B cell (primary cell): ENCODE results near the gene JPT2. TPM values are rescaled to one million over a fixed set of nuclear protein-coding genes. Genes with fewer than 3 reads are reported as not detected.

Source experiments
- ATAC-seq: fragments of 200-7000 bp; cut with Tn5 transposase; one replicate; pipeline ENCODE4 v1.10.0; 2021; ENCODE audit warnings: low read depth, mild to moderate bottlenecking, moderate number of reproducible peaks, moderate library complexity
- CTCF ChIA-PET: fragments of 350-600 bp; sonication (Branson Sonifier 250); formaldehyde crosslinking; loops from one replicate; lab custom pipeline; 2021; ENCODE audit warnings: antibody characterized with exemption, inconsistent platforms; lab: Charles Lee
- POLR2A ChIA-PET: fragments of 350-600 bp; sonication (Branson Sonifier 250); formaldehyde crosslinking; loops from one replicate; lab custom pipeline; 2021; ENCODE audit warnings: antibody characterized with exemption; lab: Charles Lee
- DNase-seq: peaks from one replicate; pipeline ENCODE4 v3.0.0; 2013
- H2AFZ ChIP-seq: 2 replicates; pipeline ENCODE4 v1.6.1; 2012; ENCODE audit warnings: mild to moderate bottlenecking, low read depth, low read length; ENCODE audit not compliant: insufficient read depth, poor library complexity, severe bottlenecking
- H3K27ac ChIP-seq, 2 donors: 1 replicate in 1 of 2; 2 replicates in 1 of 2; pipeline ENCODE4 v1.5.1; 2012 to 2013; ENCODE audit warnings: low read length in 2 of 2, mild to moderate bottlenecking in 2 of 2, moderate library complexity in 1 of 2
- H3K27me3 ChIP-seq, 4 experiments: fragments of 200-600 bp in 1 of 4; sonication (generic) in 1 of 4; replicated peaks in 1 of 4; 1 replicate in 2 of 4; 2 replicates in 2 of 4; pipeline versions ENCODE4 v1.6.1 to v1.7.0; 2013 to 2016; ENCODE audit warnings: low read length in 3 of 4, mild to moderate bottlenecking in 2 of 4, mixed read lengths in 1 of 4, moderate library complexity in 1 of 4; ENCODE audit not compliant: insufficient read depth in 4 of 4, control insufficient read depth in 3 of 4; ENCODE audit errors: control extremely low read depth in 1 of 4
- H3K36me3 ChIP-seq, 2 experiments: replicated peaks in 1 of 2; 1 replicate in 1 of 2; 2 replicates in 1 of 2; pipeline versions ENCODE4 v1.6.1 to v1.7.1; 2013; ENCODE audit warnings: low read length in 1 of 2; ENCODE audit not compliant: insufficient read depth in 2 of 2, control insufficient read depth in 1 of 2; ENCODE audit errors: control extremely low read depth in 1 of 2, extremely low read depth in 1 of 2
- H3K4me1 ChIP-seq, 2 donors: fragments of 200-600 bp in 1 of 2; sonication (generic) in 1 of 2; 1 replicate in 1 of 2; 2 replicates in 1 of 2; pipeline versions ENCODE4 v1.5.1 to v1.6.1; 2013 to 2017; ENCODE audit warnings: low read length in 2 of 2; ENCODE audit not compliant: control insufficient read depth in 2 of 2, insufficient read depth in 2 of 2
- H3K4me2 ChIP-seq: replicated peaks from 2 replicates; pipeline ENCODE3; 2012; ENCODE audit warnings: mild to moderate bottlenecking, low read depth, low read length; ENCODE audit not compliant: poor library complexity, severe bottlenecking
- H3K4me3 ChIP-seq, 5 experiments: fragments of 200-600 bp in 1 of 5; sonication (generic) in 1 of 5; 1 replicate in 3 of 5; 2 replicates in 2 of 5; pipeline versions ENCODE4 v1.5.1 to v1.7.0; 2011 to 2016; ENCODE audit warnings: low read length in 4 of 5, mild to moderate bottlenecking in 4 of 5, low read depth in 2 of 5, control low read depth in 1 of 5, moderate library complexity in 1 of 5; ENCODE audit not compliant: insufficient read depth in 1 of 5; ENCODE audit errors: control extremely low read depth in 1 of 5, extremely low read depth in 1 of 5
- H3K79me2 ChIP-seq: fragments of 200-600 bp; sonication (generic); one replicate; pipeline ENCODE4 v1.6.0; 2016; ENCODE audit warnings: low read length; ENCODE audit not compliant: control insufficient read depth, insufficient read depth
- H3K9ac ChIP-seq: fragments of 200-600 bp; sonication (generic); 2 replicates; pipeline ENCODE4 v1.6.1; 2017; ENCODE audit warnings: mild to moderate bottlenecking, low read length, moderate library complexity
- H3K9me3 ChIP-seq, 3 donors: one replicate each; pipeline versions ENCODE4 v1.6.1 to v1.7.1; 2013; ENCODE audit warnings: low read length in 2 of 3; ENCODE audit not compliant: control insufficient read depth in 2 of 3, insufficient read depth in 1 of 3; ENCODE audit errors: control extremely low read depth in 1 of 3
- H4K20me1 ChIP-seq: 2 replicates; pipeline ENCODE4 v1.6.0; 2012; ENCODE audit warnings: mild to moderate bottlenecking, low read length; ENCODE audit not compliant: insufficient read depth, control insufficient read depth, poor library complexity, severe bottlenecking
- H3K27ac Mint-ChIP-seq: one replicate; pipeline ENCODE4 v1.8.0; 2021; ENCODE audit warnings: mixed read lengths
- H3K27me3 Mint-ChIP-seq: one replicate; pipeline ENCODE4 v1.8.0; 2021; ENCODE audit warnings: mixed read lengths
- H3K4me1 Mint-ChIP-seq: one replicate; pipeline ENCODE4 v1.8.0; 2021; ENCODE audit warnings: mixed read lengths
- H3K4me3 Mint-ChIP-seq: one replicate; pipeline ENCODE4 v1.8.0; 2021; ENCODE audit warnings: mixed read lengths
- H3K9me3 Mint-ChIP-seq: one replicate; pipeline ENCODE4 v1.8.0; 2022; ENCODE audit warnings: mixed read lengths; ENCODE audit not compliant: insufficient read depth
- EZH2 ChIP-seq: IDR thresholded peaks from 2 replicates; pipeline ENCODE4 v1.6.1; 2012; ENCODE audit warnings: borderline replicate concordance, low read depth, mild to moderate bottlenecking, moderate library complexity, low read length; ENCODE audit not compliant: insufficient read depth, poor library complexity, severe bottlenecking
- WGBS: methylation state at CpG from one replicate; pipeline ENCODE4 v1.1.5; 2013; ENCODE audit warnings: missing lambda C conversion rate; ENCODE audit not compliant: insufficient coverage; 5-methylcytosine and 5-hydroxymethylcytosine counted together
- intact Hi-C: fragments of 100-400 bp; cut with micrococcal nuclease; formaldehyde crosslinking; loops from one replicate; pipeline ENCODE4 v1.10.0; 2022
- polyA plus RNA-seq: library from polyadenylated mRNA; depleted of rRNA; stranded (reverse); fragments of >200 nt; gene quantifications from 2 replicates; pipeline ENCODE4 v1.2.3, GENCODE V29; 2012
- total RNA-seq, 2 donors: library from RNA; stranded (reverse); fragments of 120-200 nt in 1 of 2; gene quantifications; 1 replicate in 1 of 2; 2 replicates in 1 of 2; pipeline versions ENCODE4 v1.2.3 to v1.2.4, GENCODE V29; 2013 to 2022
- TF ChIP-seq, protein P1 (sequence below): fragments of 200-600 bp; IDR thresholded peaks from one replicate; pipeline ENCODE4 v1.8.0; 2022; ENCODE audit warnings: antibody characterized with exemption, mild to moderate bottlenecking

The JPT2 gene
- total and polyA plus RNA-seq, 2 donors (not counting 1 experiment from before 2014, with no cell fraction given), result 10.7 to 45.7 TPM

DNA sequence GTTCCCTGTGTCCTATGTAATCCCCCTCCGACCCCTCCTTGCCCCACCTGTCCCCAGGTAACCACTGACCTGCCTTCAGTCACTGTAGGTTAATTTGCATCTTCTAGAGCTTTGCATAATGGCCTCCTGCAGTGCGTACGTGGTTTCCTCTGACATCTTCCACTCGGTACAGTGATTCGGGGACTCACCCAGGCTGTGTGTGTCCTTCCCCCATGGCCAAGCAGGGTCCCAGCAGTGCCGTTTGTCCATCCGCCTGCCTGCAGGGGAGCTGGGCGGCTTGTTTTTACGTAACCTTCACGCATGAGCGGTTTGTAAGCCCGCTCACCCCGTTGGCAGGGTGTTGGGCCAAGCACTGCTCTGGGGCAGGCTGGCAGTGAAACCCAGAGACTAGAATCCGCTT, 35.9 kb downstream of the JPT2 start:
- peak overlapping the region in 4 of 5 experiments; percentile 7 to 40 (median 26) for H3K4me3 ChIP-seq
- Mint-ChIP-seq H3K9me3 (no peaks in the 10 kb centered on the region), H3K27me3 (no peaks in the 10 kb centered on the region), H3K27ac (peak overlapping the region; percentile 98), H3K4me1 (peaks cover 57% of the 10 kb centered on the region), H3K4me3 (peak overlapping the region; percentile 85)
- H3K4me2 ChIP-seq, result peak overlapping the region; percentile 59
- peak overlapping the region; percentile 90 to 98 for H3K27ac ChIP-seq
- DNase-seq, result peak; percentile 93
- peaks cover 0 to 8% (median 0%) of the 10 kb centered on the region in 3 donors for H3K9me3 ChIP-seq
- H3K27me3 ChIP-seq, result no peaks in the 10 kb centered on the region
- intact Hi-C loops, result loop anchor here (1.0 kb wide), 1 partner anchor 8 kb away; the partner anchor contains the start of gene MAPK8IP3
- H3K36me3 ChIP-seq, result peaks cover 0 to 8% of the 10 kb centered on the region in 2 experiments
- peaks cover 65 to 80% of the 10 kb centered on the region in 2 donors for H3K4me1 ChIP-seq
- POLR2A ChIA-PET, result interaction anchor here (0.5 to 1.2 kb wide), 3 partner anchors 8 to 91 kb away, joined by 3 to 9 read pairs (median 4); partner anchors contain the start of genes JPT2 and MAPK8IP3
- 32% methylated on average over 14 of the region's 14 CpGs for WGBS
- no peak overlapping the region for H2AFZ ChIP-seq
- ATAC-seq, result peak; percentile 91
- peak overlapping the region; percentile 53 for H3K9ac ChIP-seq
- H4K20me1 ChIP-seq, result peaks cover 16% of the 10 kb centered on the region
- peaks cover 100% of the 10 kb centered on the region for H3K79me2 ChIP-seq
- CTCF ChIA-PET, result interaction anchor here (0.6 to 1.2 kb wide), 5 partner anchors 8 to 290 kb away, joined by 3 to 4 read pairs (median 3); partner anchors contain the start of genes MAPK8IP3, NUBP2 and SPSB3
- TF ChIP-seq EZH2, result no peak
- TF ChIP-seq, protein P1, sequence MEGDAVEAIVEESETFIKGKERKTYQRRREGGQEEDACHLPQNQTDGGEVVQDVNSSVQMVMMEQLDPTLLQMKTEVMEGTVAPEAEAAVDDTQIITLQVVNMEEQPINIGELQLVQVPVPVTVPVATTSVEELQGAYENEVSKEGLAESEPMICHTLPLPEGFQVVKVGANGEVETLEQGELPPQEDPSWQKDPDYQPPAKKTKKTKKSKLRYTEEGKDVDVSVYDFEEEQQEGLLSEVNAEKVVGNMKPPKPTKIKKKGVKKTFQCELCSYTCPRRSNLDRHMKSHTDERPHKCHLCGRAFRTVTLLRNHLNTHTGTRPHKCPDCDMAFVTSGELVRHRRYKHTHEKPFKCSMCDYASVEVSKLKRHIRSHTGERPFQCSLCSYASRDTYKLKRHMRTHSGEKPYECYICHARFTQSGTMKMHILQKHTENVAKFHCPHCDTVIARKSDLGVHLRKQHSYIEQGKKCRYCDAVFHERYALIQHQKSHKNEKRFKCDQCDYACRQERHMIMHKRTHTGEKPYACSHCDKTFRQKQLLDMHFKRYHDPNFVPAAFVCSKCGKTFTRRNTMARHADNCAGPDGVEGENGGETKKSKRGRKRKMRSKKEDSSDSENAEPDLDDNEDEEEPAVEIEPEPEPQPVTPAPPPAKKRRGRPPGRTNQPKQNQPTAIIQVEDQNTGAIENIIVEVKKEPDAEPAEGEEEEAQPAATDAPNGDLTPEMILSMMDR, result no peak

DNA sequence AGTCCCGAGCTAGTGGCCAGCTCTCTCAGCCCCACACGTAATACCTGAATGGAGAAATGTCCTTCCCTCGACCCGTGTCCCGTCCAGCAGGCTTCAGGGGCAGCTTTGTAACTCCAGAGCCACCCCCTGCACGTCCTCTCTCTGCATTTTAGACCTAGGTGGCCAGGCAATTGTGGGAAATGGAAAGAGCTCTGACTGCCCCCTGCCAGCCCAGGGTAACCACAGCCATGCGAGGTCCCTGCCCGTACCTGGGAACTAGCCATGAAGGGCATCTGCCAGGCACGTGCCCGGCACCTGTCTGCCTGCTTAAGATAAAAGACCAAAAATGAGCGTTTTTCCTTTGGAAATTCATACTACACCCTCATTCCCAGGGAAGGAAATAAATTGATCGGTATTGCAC, 37.1 kb downstream of the JPT2 start:
- H3K9me3 Mint-ChIP-seq, result no peaks in the 10 kb centered on the region

More for the DNA sequence above, 37.1 kb downstream of the JPT2 start:
- CTCF ChIA-PET, result interaction anchor here (1.0 kb wide), 1 partner anchor 9 kb away, joined by 8 read pairs; the partner anchor contains the start of gene MAPK8IP3
- peaks cover 94% of the 10 kb centered on the region for H3K79me2 ChIP-seq
- ATAC-seq (no peak), DNase-seq (no peak)
- H3K36me3 ChIP-seq, result peaks cover 0 to 6% of the 10 kb centered on the region in 2 experiments
- Mint-ChIP-seq H3K4me1 (peaks cover 62% of the 10 kb centered on the region), H3K27me3 (no peaks in the 10 kb centered on the region), H3K27ac (peak overlapping the region; percentile 80), H3K4me3 (peak overlapping the region; percentile 29)
- H3K4me2 ChIP-seq, result no peak overlapping the region
- no peak overlapping the region for H2AFZ ChIP-seq
- no peaks in the 10 kb centered on the region for H3K27me3 ChIP-seq
- POLR2A ChIA-PET, result no interaction called here
- H4K20me1 ChIP-seq, result peaks cover 9% of the 10 kb centered on the region
- 100% methylated on average over 6 of the region's 12 CpGs for WGBS
- H3K9me3 ChIP-seq, result peaks cover 0 to 8% (median 0%) of the 10 kb centered on the region in 3 donors
- peak overlapping the region; percentile 90 to 98 for H3K27ac ChIP-seq
- H3K9ac ChIP-seq, result no peak overlapping the region
- peaks cover 78 to 93% of the 10 kb centered on the region in 2 donors for H3K4me1 ChIP-seq
- TF ChIP-seq EZH2, result no peak
- TF ChIP-seq, protein P1, result no peak
- H3K4me3 ChIP-seq, result no peak overlapping the region
- intact Hi-C loops, result no loop called here
